GM23338 (cell line): ENCODE results near the gene SMTNL2. TPM values are rescaled to one million over a fixed set of nuclear protein-coding genes. Genes with fewer than 3 reads are reported as not detected.

Experiments used
- ATAC-seq: fragments of 200-7000 bp; cut with Tn5 transposase; 3 replicates; pipeline ENCODE4 v1.9.1; 2020
- DNase-seq: peaks from one replicate; pipeline ENCODE4 v3.0.0-alpha.2; 2015; ENCODE audit warnings: low spot score
- H2AFZ ChIP-seq: fragments of 200-600 bp; sonication (generic); 2 replicates; pipeline ENCODE4 v1.8.0; 2016; ENCODE audit warnings: antibody characterized with exemption, mild to moderate bottlenecking, moderate library complexity
- H3F3A ChIP-seq: fragments of 200-600 bp; sonication (generic); replicated peaks from 2 replicates; pipeline ENCODE4 v1.8.0; 2017; ENCODE audit warnings: antibody characterized with exemption, mixed run types, low read depth
- H3K27ac ChIP-seq: fragments of 200-600 bp; sonication (generic); 2 replicates; pipeline ENCODE4 v1.6.1; 2016; ENCODE audit warnings: low read depth
- H3K27me3 ChIP-seq: fragments of 200-600 bp; sonication (generic); 2 replicates; pipeline ENCODE4 v1.8.0; 2016; ENCODE audit warnings: mild to moderate bottlenecking, mixed run types, moderate library complexity; ENCODE audit not compliant: insufficient read depth
- H3K36me3 ChIP-seq: fragments of 200-600 bp; sonication (generic); 2 replicates; pipeline ENCODE4 v1.8.0; 2016; ENCODE audit warnings: mild to moderate bottlenecking; ENCODE audit not compliant: insufficient read depth
- H3K4me1 ChIP-seq: fragments of 200-600 bp; sonication (generic); 2 replicates; pipeline ENCODE4 v1.8.0; 2016; ENCODE audit warnings: mild to moderate bottlenecking, moderate library complexity; ENCODE audit not compliant: insufficient read depth
- H3K4me2 ChIP-seq: fragments of 200-600 bp; sonication (generic); 2 replicates; pipeline ENCODE4 v1.7.1; 2017; ENCODE audit warnings: mixed run types
- H3K4me3 ChIP-seq: fragments of 200-600 bp; sonication (generic); 2 replicates; pipeline ENCODE4 v1.6.1; 2016; ENCODE audit warnings: mixed run types
- H3K79me2 ChIP-seq: fragments of 200-600 bp; sonication (generic); replicated peaks from 2 replicates; pipeline ENCODE4 v1.8.0; 2017; ENCODE audit warnings: mild to moderate bottlenecking; ENCODE audit not compliant: insufficient read depth
- H3K9me2 ChIP-seq: fragments of 200-600 bp; sonication (generic); 2 replicates; pipeline ENCODE4 v1.8.0; 2017; ENCODE audit not compliant: insufficient read depth
- H4K20me1 ChIP-seq: fragments of 200-600 bp; sonication (generic); replicated peaks from 2 replicates; pipeline ENCODE4 v1.8.0; 2017; ENCODE audit warnings: mild to moderate bottlenecking; ENCODE audit not compliant: insufficient read depth
- H3K27ac Mint-ChIP-seq: 2 replicates; pipeline ENCODE4 v1.8.0; 2020; ENCODE audit warnings: inconsistent platforms, mild to moderate bottlenecking, moderate library complexity, mixed read lengths
- H3K27me3 Mint-ChIP-seq: 3 replicates; pipeline ENCODE4 v1.8.0; 2022; ENCODE audit warnings: low read depth, mild to moderate bottlenecking, moderate library complexity, mixed read lengths, inconsistent platforms; ENCODE audit not compliant: insufficient read depth, poor library complexity
- H3K36me3 Mint-ChIP-seq: 3 replicates; pipeline ENCODE4 v1.8.0; 2021; ENCODE audit warnings: low read depth, mild to moderate bottlenecking, inconsistent platforms, moderate library complexity, mixed read lengths
- H3K4me1 Mint-ChIP-seq: 3 replicates; pipeline ENCODE4 v1.8.0; 2020; ENCODE audit warnings: mild to moderate bottlenecking, inconsistent platforms, mixed read lengths
- H3K4me3 Mint-ChIP-seq: 3 replicates; pipeline ENCODE4 v1.8.0; 2021; ENCODE audit warnings: moderate library complexity, mild to moderate bottlenecking, inconsistent platforms, mixed read lengths
- H3K9me3 Mint-ChIP-seq: 3 replicates; pipeline ENCODE4 v1.8.0; 2020; ENCODE audit warnings: moderate library complexity, mild to moderate bottlenecking, inconsistent platforms, mixed read lengths
- CREB1 ChIP-seq: fragments of 250-450 bp; sonication (Bioruptor Pico); IDR thresholded peaks from 2 replicates; pipeline ENCODE4 v1.5.0; 2020; ENCODE audit warnings: low read depth, mild to moderate bottlenecking, moderate library complexity
- EZH2 ChIP-seq: fragments of 200-600 bp; sonication (generic); IDR thresholded peaks from one replicate; pipeline ENCODE4 v1.8.0; 2017; ENCODE audit warnings: antibody characterized with exemption, mild to moderate bottlenecking, low read depth; ENCODE audit not compliant: unreplicated experiment
- EZH2phosphoT487 ChIP-seq: fragments of 200-600 bp; sonication (generic); IDR thresholded peaks from one replicate; pipeline ENCODE4 v1.8.1; 2018; ENCODE audit warnings: antibody characterized with exemption; ENCODE audit not compliant: unreplicated experiment
- JUNB ChIP-seq: IDR thresholded peaks from one replicate; pipeline ENCODE4 v1.6.1; 2016; ENCODE audit warnings: antibody characterized with exemption; ENCODE audit not compliant: unreplicated experiment
- NANOG ChIP-seq: IDR thresholded peaks from 2 replicates; pipeline ENCODE4 v1.6.1; 2016; ENCODE audit warnings: antibody characterized with exemption, borderline replicate concordance
- POLR2AphosphoS5 ChIP-seq: IDR thresholded peaks from 2 replicates; pipeline ENCODE4 v1.6.1; 2016; ENCODE audit warnings: antibody characterized with exemption, low read depth
- REST ChIP-seq: IDR thresholded peaks from one replicate; pipeline ENCODE4 v1.6.1; 2018; ENCODE audit warnings: antibody characterized with exemption; ENCODE audit not compliant: unreplicated experiment
- STAT1 ChIP-seq: IDR thresholded peaks from one replicate; pipeline ENCODE4 v1.6.1; 2016; ENCODE audit warnings: antibody characterized with exemption; ENCODE audit not compliant: unreplicated experiment
- ZNF114 ChIP-seq: fragments of 250-450 bp; sonication (Bioruptor Pico); IDR thresholded peaks from 2 replicates; pipeline ENCODE4 v1.5.0; 2020; ENCODE audit warnings: mild to moderate bottlenecking, moderate library complexity
- ZNF331 ChIP-seq: fragments of 250-450 bp; sonication (Bioruptor Pico); IDR thresholded peaks from 2 replicates; pipeline ENCODE4 v1.5.0; 2020; ENCODE audit warnings: low read depth, mild to moderate bottlenecking, moderate library complexity
- ZNF462 ChIP-seq: fragments of 250-450 bp; sonication (Bioruptor Pico); IDR thresholded peaks from 2 replicates; pipeline ENCODE4 v1.5.0; 2020; ENCODE audit warnings: mild to moderate bottlenecking, moderate library complexity
- polyA plus RNA-seq: library from polyadenylated mRNA; unstranded; fragments of >200 nt; fragmentation: Nextera tagmentation; extraction: Ambion mirVana; gene quantifications from 2 replicates; pipeline ENCODE4 v1.2.1, GENCODE V29; 2016
- total RNA-seq: library from RNA; depleted of rRNA; stranded (reverse); fragments of >200 nt; shearing (Covaris generic); gene quantifications from 2 replicates; pipeline ENCODE4 v1.2.3, GENCODE V29; 2014
- TF ChIP-seq, protein P1 (sequence below): IDR thresholded peaks from 2 replicates; pipeline ENCODE4 v1.6.1; 2016; ENCODE audit warnings: antibody characterized with exemption
- TF ChIP-seq, protein P2 (sequence below), 2 experiments: fragments of 200-600 bp in 1 of 2; sonication (generic) in 1 of 2; conservative IDR thresholded peaks; 2 replicates each; pipeline versions ENCODE4 v1.5.1 to v1.6.1; 2016 to 2017; ENCODE audit warnings: antibody characterized with exemption in 2 of 2, low read depth in 2 of 2, mild to moderate bottlenecking in 2 of 2, moderate library complexity in 1 of 2

Gene SMTNL2
- total and polyA plus RNA-seq, 2 experiments from 2014 or later: 1.3 to 4.3 TPM

DNA sequence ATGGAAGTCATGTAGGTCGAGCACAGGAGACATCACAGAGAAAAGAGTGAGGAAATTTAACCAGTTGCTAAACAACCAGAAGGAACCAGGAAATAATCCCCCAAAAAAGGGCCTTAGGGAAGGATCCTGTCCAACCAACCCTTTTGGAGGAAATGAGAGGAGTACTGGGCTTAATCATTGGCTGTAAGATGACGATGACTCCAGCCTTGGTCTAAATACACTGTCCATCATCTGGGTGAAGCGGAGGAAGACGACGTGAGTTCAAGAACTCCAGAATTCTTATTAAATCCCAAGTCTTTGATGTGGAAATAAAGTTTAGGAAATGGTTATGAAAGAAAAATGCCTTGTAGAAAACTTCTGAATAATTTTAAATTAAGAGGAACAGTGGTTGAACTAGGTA is 68.7 kb downstream of the SMTNL2 start:
- DNase-seq (no peak), ATAC-seq (no peak)
- Histone ChIP-seq H3K4me3 (no peak overlapping the region), H3K9me2 (peaks cover 3% of the 10 kb centered on the region; the same call in 1 of the 2 replicates), H3K36me3 (no peaks in the 10 kb centered on the region), H3F3A (no peaks in the 10 kb centered on the region), H2AFZ (peak overlapping the region; percentile 69; the same call in 1 of the 2 replicates), H3K27ac (no peak overlapping the region), H3K4me2 (no peak overlapping the region), H4K20me1 (no peaks in the 10 kb centered on the region), H3K79me2 (no peaks in the 10 kb centered on the region), H3K4me1 (no peaks in the 10 kb centered on the region), H3K27me3 (no peaks in the 10 kb centered on the region)
- H3K27ac Mint-ChIP-seq: no peak overlapping the region
- H3K9me3 Mint-ChIP-seq: no peaks in the 10 kb centered on the region
- TF ChIP-seq REST (no peak), ZNF114 (CRISPR knock-in tag) (no peak), POLR2AphosphoS5 (no peak), ZNF331 (CRISPR knock-in tag) (no peak), NANOG (no peak), EZH2phosphoT487 (no peak), EZH2 (no peak), STAT1 (no peak), JUNB (no peak), ZNF462 (CRISPR knock-in tag) (no peak), CREB1 (CRISPR knock-in tag) (no peak)
- TF ChIP-seq, protein P1, sequence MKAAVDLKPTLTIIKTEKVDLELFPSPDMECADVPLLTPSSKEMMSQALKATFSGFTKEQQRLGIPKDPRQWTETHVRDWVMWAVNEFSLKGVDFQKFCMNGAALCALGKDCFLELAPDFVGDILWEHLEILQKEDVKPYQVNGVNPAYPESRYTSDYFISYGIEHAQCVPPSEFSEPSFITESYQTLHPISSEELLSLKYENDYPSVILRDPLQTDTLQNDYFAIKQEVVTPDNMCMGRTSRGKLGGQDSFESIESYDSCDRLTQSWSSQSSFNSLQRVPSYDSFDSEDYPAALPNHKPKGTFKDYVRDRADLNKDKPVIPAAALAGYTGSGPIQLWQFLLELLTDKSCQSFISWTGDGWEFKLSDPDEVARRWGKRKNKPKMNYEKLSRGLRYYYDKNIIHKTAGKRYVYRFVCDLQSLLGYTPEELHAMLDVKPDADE: no peak
- TF ChIP-seq, protein P2, sequence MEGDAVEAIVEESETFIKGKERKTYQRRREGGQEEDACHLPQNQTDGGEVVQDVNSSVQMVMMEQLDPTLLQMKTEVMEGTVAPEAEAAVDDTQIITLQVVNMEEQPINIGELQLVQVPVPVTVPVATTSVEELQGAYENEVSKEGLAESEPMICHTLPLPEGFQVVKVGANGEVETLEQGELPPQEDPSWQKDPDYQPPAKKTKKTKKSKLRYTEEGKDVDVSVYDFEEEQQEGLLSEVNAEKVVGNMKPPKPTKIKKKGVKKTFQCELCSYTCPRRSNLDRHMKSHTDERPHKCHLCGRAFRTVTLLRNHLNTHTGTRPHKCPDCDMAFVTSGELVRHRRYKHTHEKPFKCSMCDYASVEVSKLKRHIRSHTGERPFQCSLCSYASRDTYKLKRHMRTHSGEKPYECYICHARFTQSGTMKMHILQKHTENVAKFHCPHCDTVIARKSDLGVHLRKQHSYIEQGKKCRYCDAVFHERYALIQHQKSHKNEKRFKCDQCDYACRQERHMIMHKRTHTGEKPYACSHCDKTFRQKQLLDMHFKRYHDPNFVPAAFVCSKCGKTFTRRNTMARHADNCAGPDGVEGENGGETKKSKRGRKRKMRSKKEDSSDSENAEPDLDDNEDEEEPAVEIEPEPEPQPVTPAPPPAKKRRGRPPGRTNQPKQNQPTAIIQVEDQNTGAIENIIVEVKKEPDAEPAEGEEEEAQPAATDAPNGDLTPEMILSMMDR (conservative IDR thresholded peaks at IDR 0.05; ENCODE audit: low read depth in 2 of 2): no peak
- H3K27me3 Mint-ChIP-seq: peaks cover 10% of the 10 kb centered on the region
- no peaks in the 10 kb centered on the region for H3K36me3 Mint-ChIP-seq
- no peaks in the 10 kb centered on the region for H3K4me1 Mint-ChIP-seq
- H3K4me3 Mint-ChIP-seq: no peak overlapping the region
